GM19239 (cell line): Measurements from ENCODE around the gene MT1M.
A peak's percentile ranks its signal among the peaks of the same experiment; 100 is the strongest.
"Not testable (repeated sequence)": the region's sequence is repeated elsewhere in the genome, so short reads cannot be mapped to it uniquely, and the experiment has no call there.

ENCODE experiments used
- DNase-seq: peaks from one replicate; pipeline ENCODE4 v3.0.0; 2011; ENCODE audit warnings: low spot score; ENCODE audit not compliant: insufficient read length
- FAIRE-seq: peaks from 2 replicates; lab custom pipeline; 2011; peaks lifted over from hg19 to GRCh38; lab: Jason Lieb, UNC

The MT1M gene

DNA sequence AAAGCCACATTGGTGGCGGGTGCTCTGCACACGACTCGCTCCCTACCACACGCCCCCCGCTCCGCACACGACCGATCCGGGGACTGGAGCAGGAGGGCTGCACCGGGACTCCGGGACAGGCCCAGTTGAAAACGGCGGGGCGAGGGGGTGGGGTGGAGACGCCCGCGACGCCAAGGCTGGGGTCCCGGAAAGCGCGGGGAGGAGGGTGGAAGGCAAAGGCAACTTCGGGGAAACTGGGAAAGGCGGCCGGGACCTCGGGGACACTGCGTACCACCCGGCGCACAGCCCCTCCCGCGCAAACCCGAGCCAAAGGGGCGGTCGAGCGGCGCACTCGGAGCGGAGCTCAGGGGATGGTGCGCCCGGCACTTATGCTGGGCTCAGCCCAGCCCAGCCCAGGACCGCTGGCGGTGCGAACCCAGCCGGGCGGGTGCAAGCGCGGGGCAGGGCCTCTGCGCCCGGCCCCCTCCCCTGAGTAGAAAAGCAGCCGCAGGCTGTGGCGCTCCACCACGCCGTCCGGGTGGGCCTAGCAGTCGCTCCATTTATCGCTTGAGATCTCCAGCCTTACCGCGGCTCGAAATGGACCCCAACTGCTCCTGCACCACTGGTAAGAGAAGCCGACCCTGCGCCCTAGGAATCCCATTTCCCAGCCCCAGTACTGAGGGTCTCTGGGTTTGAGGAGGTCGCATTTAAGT, at the start of gene MT1M:
Gene MT1M, plus strand, starts transcription at position 504 of the 692 bp plus-strand sequence. Its CDS starts 73 bp downstream, at position 577.
- no peak for DNase-seq
- no peak for FAIRE-seq

DNA sequence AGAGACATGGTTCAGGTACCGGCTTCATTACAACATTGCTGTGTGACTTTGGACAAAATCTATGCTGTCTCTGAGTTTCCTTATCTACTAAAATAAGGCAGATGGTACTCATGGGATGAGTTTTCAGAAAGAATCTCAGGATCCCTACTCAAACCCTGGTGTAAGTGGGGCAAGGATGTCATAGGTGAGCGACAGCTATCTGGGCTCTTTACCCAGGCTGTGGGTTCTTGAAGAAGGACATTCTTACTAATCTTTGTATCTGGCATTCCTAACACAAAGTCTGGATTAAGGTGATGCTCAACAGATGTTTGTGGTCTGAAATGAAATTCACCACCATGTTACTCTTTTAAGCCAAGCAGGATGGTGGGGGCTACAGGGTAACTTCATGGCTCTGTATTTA, 49.5 kb upstream of the MT1M start:
- not testable (repeated sequence) for DNase-seq, FAIRE-seq

DNA sequence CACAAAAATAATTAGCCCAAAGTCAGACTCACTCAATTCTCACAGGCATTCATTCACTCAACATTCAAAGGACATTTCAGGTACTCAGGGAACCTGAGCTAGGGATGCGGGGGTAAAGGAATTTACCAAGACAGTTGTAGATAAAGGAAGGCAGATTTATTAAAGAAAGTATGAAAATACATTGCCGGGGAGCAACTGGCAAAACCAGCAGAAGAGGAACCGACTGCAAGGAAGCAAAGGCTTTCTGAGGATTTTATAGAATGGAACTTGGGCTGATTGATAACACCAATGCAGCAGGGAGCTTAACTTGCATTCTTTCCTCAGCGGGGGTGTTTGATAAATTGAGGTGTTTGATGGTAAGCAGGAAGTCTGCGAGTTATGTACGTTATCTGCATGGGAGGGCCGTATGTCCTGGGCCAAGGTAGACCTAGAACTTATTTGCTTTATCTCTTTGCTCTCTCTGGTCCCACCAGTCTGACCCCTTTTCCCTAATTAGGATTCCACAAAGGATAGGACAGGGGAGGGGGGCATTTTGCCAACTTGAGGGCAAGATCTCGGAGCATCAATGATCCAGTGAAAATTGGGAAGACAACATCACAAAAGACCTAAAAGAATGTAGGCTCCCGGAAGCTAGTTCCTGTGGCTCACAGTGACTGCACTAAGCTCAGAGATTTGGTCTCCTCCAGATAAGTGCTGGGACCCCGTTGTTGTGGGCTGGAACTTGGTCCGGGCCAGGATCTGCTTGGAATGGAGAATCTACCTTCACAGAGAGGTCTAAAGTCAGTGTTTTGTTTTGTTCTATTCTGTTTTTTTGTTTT, 48.9 kb upstream of the MT1M start:
- no peak for FAIRE-seq
- DNase-seq = no peak

DNA sequence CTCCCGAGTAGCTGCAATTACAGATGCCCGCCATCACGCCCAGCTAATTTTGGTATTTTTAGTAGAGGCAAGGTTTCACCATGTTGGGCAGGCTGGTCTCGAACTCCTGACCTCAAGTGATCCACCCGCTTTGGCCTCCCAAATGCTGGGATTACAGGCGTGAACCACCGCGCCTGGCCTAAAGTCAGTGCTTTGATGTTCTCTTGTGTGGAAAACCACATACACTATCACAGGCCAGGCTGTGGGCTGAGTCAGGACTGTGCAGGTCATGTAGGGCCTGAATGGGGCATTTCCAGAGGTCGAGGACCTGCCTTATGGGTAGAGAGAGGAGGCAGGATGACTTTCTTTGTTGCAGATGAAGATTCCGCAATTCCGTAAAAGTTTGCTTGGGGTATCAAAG, 48.2 kb upstream of the MT1M start:
- no peak for FAIRE-seq
- DNase-seq = no peak

DNA sequence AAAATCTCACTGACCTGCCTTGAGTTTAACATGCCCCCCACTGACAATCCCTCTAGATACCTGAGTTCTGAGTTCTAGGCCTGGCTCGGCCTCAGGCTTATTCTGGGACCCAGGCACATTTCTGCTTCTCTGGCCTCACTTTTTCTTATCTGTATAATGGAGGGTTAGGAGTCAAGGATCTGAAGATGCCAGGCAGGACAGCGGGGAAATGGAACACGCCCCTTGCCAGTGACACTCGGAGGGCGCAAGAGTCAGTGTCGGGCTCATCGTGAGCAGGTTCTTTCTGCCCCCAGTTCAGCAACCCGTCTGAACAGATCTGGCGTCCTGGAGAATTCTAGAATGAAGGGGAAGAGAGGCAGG, 43.7 kb upstream of the MT1M start:
- no peak for FAIRE-seq

DNA sequence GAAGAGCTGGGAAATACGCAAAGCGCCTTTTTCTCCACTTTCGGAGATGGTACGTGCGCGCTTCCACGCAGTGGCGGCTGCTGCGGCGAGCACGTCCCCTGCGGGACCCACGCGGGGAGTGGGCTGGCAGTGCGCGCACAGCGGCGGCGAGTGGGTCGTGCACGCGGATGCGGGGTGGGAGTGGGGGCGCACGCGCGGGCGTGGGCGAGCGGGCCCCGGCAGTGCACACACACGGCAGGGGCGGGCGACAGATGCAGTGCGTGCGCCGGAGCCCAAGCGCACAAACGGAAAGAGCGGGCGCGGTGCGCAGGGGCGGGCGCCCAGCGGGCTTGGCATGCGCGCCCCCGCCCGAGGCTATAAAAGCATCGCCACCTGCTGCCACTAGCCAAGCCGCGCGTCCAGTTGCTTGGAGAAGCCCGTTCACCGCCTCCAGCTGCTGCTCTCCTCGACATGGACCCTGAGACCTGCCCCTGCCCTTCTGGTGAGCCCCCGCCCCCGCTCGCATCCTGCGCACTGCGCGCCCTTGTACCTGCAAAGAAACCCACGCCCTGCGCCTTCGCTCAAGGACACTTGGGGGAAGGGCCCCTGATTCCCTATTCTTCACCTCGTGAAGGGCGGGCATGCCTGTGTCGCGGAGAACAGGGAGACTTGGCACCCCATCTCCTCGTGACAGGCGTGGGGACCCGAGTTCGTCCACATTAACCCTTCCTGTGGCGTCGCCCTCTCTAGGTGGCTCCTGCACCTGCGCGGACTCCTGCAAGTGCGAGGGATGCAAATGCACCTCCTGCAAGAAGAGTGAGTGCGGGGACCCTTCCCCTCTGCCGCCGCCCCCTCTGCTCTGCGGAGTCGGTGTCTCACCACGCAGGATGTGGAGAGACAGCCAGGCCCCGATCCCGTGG, 43.1 kb upstream of the MT1M start, which contains the start of gene MT3:
Gene MT3, plus strand, starts transcription at position 388 of the 899 bp plus-strand sequence. Its CDS starts 63 bp downstream, at position 451.
- no peak for DNase-seq

More for the DNA sequence above, 43.7 kb upstream of the MT1M start:
- no peak for DNase-seq

DNA sequence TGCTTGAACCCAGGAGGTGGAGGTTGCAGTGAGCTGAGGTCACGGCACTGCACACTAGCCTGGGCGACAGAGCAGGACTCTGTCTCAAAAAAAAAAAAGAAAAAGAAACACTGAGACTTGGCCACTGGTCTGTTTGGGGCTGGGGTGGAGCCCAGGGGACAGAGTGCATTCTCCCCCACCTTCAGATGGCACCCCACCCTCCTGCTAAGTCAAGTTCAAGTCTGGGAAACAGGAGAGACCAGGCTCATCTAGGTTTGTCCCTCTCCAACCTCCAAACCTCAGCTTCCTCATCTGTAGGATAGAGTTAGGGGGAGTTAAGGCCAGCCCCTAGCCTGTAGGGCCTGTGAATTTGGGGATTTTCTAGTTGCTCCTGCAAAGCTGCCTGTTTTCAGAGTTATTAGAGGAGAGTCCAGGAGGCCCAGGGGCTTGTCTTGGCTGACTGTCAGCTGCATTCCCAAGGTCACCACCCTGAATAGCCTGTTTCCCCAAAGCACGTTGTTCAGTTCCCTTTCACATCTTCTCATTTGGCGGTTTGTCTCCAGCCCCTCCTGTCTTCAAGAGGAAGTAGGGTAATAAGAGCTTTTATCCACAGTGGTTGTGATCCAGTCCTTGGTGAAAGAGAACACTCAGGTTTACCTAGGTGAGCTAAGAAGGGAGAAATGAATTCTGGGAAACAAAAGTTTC, 40.9 kb upstream of the MT1M start:
- FAIRE-seq (no peak), DNase-seq (no peak)

More for the DNA sequence above, 43.1 kb upstream of the MT1M start, which contains the start of gene MT3:
- no peak for FAIRE-seq

DNA sequence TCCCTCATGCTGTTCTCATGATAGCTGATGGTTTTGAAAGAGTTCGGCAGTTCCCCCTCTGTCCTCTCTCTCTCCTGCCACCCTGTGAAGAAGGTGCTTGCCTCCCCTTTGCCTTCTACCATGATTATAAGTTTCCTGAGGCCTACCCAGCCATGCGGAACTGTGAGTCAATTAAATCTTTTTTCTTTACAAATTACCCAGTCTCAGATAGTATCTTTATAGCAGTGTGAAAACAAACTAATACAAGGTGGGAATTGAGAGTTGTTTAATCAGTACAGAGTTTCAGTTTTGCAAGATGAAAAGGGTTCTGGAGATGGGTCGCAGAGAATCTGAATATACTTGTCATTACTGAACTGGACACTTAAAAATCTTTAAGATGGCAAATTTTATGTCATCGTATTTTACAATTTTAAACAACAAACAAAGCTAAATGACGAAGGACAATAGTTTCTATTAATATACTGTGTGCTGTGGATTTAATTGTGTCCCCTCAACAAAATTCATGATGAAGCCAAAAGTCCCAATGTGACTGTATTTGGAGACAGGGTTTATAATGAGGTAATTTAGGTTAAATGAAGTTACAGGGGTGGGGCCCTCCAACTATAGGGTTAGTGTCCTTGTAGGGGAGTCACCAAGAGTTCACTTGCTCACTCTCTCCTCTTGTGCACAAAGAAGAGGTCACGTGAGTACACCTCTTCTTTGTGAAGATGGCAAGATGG, 38.7 kb upstream of the MT1M start:
- FAIRE-seq (no peak), DNase-seq (no peak)

DNA sequence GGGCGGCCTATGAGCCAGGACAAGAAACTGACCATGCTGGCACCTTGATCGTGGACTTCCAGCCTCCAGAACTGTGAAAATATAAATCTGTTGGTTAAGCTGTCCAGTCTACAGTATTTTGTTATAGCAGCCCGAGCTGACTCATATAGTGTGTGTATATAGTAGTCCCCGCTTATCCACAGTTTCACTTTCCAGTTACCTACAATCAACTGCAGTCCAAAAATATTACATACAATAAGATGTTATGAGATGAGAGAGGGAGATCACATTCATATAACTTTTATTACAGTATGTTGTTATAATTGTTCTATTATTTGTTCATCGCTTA, 38.2 kb upstream of the MT1M start:
- DNase-seq = no peak
- FAIRE-seq = no peak

DNA sequence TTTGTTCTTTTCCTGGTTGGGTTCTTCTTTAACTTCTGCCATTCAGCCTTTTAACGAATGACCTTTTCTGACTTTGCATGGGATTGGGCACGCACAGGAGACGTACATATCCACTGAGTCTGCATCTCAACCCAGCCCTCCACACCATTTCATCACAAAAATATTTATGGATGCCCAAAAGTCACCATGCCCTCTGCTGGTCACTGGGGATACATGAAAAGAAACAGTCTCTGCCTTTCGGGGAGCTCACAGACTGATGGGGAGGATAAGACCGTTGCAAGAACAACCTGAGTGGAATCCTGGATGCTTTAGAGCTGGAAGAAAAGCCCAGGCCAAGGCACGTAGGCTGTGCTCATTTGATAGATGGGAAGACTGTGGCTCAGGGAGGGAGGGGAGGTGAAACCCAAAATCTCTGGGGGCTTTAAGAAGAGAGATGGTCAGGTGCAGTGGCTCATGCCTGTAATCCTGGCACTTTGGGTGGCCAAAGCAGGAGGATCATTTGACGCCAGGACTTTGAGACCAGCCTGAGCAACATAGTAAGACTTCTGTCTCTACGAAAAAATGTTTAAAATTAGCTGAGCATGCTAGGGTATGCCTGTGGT, 32.0 kb upstream of the MT1M start:
- FAIRE-seq = peak; percentile 39
- no peak for DNase-seq

DNA sequence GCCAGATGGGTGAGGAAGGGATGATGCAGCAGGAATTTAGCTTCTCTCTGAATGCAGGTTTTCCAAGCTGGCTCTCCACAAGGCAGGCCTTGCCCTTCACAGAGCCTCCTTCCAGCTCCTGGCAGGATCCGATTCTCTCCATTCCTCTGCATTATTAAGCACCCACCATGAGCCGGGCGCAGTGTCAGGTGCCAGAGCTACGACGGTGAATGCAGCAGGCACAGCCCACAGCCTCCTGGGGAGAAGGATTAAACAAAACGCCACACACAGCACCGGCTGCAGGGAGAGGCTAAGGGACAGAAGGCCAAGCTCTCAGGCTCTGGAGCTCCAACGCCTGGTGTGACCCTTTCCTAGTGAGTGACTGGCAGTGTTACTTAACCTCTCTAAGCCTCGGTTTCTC, 31.1 kb upstream of the MT1M start:
- no peak for FAIRE-seq
- no peak for DNase-seq

DNA sequence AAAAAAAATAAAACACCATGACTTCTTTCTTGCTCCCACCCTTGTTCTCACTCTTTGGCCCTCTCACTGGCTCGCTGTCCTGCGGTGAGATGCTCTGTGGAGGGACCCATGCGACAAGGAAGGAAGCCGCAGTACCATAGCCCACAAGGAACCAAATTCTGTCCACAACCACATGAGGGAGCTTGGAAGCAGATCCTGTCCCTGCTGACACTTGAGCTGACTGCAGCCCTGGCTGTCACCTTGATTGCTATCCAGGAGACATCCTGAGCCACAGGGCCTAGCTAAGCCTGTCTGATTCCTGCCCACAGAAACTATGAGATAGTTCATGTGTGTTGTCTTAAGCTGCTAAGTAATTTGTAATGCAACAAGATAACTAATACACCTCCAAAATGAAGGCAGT, 28.9 kb upstream of the MT1M start:
- no peak for DNase-seq
- FAIRE-seq = no peak

DNA sequence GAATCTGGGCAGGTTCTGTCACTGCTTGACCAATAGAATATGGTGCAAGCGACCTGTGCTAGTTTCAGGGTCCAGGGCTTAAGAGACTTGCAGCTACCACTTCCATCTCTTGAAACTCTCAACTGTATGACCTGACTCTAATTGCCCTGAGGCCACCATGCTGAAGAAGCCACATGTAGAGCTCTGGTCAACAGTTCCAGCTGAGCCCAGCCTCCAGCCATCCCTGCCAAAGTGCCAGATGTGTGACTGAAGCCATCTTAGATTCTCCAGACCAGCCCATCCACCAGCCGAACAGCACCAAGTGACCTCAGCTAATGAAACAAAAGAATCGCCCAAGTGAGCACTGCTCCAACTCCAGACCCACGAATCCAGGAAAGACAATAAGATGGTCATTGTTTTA, 27.5 kb upstream of the MT1M start:
- no peak for DNase-seq
- FAIRE-seq = no peak

DNA sequence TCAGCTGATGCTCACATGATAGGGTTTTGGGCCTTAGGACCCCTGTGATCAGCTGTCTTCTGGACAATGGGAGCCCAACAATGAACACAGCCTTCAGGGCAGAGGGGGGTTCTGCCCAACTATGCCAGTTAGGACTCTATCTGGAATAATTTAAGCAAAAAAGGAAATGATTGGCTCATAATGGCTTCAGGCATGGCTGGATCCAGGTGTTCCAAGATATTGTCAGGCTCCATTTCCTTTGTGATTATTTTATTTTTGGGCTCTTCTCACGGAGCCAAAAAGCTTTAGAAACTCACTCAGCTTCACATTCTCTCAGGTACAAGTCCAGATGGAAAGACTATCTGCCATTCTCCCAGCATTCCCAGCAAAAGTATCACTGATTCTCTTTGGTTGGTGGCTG, 27.0 kb upstream of the MT1M start:
- no peak for DNase-seq
- FAIRE-seq = no peak

DNA sequence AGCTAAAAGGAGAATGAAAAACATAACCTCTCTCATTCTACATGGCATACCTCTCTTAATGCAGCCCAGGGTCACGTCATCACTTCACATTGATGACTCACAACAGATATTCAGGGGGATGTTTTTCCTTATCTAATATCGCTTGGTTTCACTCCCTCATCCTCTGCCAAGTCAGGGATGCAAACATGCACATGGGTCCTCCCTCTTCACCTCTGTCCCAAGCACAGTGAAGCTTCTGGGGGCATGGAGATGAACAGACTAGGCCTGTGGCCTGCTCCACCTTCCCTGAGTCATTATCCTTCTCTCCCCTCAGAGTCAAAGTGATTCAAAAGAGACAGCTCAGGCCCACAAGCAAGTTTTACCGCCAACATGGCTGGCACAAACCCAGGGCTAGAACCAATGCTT, 26.4 kb upstream of the MT1M start:
- no peak for FAIRE-seq
- DNase-seq = no peak

DNA sequence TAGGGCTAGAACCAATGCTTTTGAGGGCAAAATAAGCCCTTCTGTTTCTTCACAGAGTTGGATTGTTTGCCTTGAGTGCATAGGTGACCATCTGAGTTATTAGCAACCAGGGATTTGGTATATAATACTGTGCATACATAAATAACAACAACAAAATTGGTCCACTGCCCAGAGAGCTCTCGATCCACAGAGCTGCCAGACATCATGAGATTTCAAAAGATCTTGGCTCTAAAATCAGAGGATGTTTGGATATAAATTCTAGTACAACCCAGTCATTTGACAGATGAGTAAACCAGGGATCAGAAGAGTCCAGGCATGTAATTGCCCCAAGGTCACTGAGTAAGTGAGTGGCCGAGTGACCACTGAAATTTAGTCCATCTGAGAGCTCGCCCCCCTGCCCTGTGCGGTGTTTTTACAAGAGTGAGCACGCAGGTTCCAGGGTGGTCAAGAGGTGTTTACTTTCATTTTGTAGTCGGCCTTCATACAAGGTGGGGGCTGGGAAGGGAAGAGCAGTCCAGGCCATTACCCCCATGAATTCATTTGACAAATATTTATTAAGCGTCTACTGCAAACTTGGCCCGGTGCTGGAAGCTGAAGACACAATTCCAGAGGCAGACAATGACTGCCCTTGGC, 25.9 kb upstream of the MT1M start:
- DNase-seq (no peak), FAIRE-seq (no peak)

DNA sequence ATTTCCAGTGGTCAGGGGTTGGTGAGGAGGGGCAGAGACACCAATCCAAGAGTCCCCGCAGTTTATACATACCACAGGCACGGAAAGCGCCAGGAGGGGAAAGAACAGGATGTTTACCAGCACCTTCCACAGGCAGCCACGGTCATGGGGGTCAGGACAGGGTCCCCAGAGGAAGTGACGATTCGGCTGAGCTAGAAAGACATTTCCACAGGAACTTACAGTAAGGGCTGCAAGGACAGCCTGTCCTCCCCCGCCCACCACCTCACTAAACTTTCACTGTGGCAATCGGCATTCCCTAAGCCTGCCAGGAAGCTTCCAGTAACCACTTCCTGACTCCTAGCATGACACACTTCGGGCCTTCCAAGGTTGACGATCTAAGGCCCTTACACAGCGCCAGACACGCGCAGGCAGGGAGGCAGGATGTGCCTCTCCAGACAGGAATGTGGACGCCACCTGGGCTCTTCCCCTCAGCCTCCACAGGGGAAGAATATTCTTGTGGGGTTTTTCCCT, 25.3 kb upstream of the MT1M start:
- FAIRE-seq = no peak
- no peak for DNase-seq

DNA sequence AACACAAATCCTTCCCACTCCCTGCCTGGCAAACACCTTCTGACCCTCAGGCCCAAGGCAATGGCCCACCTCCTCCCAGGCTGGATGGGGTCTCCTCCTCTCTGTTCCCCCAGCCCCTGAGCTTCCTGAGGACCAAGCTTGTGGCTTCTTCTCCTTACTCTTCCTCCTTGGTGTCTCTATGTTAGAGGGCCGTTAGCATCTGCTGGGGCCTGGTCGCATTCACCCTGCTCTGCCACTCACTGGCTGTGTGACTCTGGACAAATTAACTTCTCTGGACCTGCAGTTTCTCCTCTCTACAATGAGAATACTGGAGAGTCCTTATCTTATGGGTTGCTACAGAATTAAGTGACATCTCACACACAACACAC, 24.8 kb upstream of the MT1M start:
- FAIRE-seq = no peak
- DNase-seq = no peak
